Measurements from ENCODE around the gene FOXC1.

Gene FOXC1

GRCh38 chr6:1598886-1599285 is 10.8 kb upstream of the FOXC1 start:
- no peak for DNase-seq

GRCh38 chr6:1599469-1599868 is 10.2 kb upstream of the FOXC1 start:
- no peak for DNase-seq

GRCh38 chr6:1600063-1600763 is 9.5 kb upstream of the FOXC1 start:
- no peak for DNase-seq

- no peak for DNase-seq
These were observed 9.0 kb upstream of the FOXC1 start for GRCh38 chr6:1600764-1601157.

- DNase-seq: no peak
These were observed 8.3 kb upstream of the FOXC1 start for GRCh38 chr6:1601158-1602048.

GRCh38 chr6:1602049-1602713 is 7.5 kb upstream of the FOXC1 start:
- DNase-seq: no peak

- DNase-seq: no peak
These were observed 6.0 kb upstream of the FOXC1 start for GRCh38 chr6:1603708-1604107.

GRCh38 chr6:1604158-1605003 is 5.3 kb upstream of the FOXC1 start:
- peak in 33 of 56 donors; percentile 6 to 72 (median 27) for DNase-seq

- no peak for DNase-seq
These were observed 4.5 kb upstream of the FOXC1 start for GRCh38 chr6:1605004-1605892.

GRCh38 chr6:1605893-1606779 is 3.6 kb upstream of the FOXC1 start:
- DNase-seq: no peak

GRCh38 chr6:1606780-1607515 is 2.8 kb upstream of the FOXC1 start:
- DNase-seq: no peak

GRCh38 chr6:1607516-1608221 is 2.0 kb upstream of the FOXC1 start:
- no peak for DNase-seq

GRCh38 chr6:1608222-1609040 is 1.3 kb upstream of the FOXC1 start:
- DNase-seq: no peak

- DNase-seq: no peak
These were observed 571 bp upstream of the FOXC1 start for GRCh38 chr6:1609041-1609647.

GRCh38 chr6:1610497-1611321 is 994 bp downstream of the FOXC1 start:
- no peak for DNase-seq

GRCh38 chr6:1611322-1611571 is 1.5 kb downstream of the FOXC1 start:
- DNase-seq: no peak
